DMS53 treated with DMSO at 0.1 percent for 48 hours (cell line): ENCODE measurements around the gene KCTD18.

Source experiments
- DNase-seq: peaks from one replicate; lab custom pipeline; 2025; ENCODE audit not compliant: unreplicated experiment; lab: John Stamatoyannopoulos, UW

Gene KCTD18

GRCh38 chr2:200486529-200486928, 23.3 kb downstream of the KCTD18 start:
- no peak for DNase-seq

GRCh38 chr2:200484934-200485333, 24.9 kb downstream of the KCTD18 start:
- DNase-seq = no peak

GRCh38 chr2:200483729-200484198, 26.1 kb downstream of the KCTD18 start:
- peak; percentile 36 for DNase-seq

GRCh38 chr2:200482194-200482593, 27.7 kb downstream of the KCTD18 start:
- DNase-seq = no peak

GRCh38 chr2:200479692-200480265, 30.1 kb downstream of the KCTD18 start:
- no peak for DNase-seq

GRCh38 chr2:200477667-200478131, 32.2 kb downstream of the KCTD18 start:
- no peak for DNase-seq

- DNase-seq = no peak
Observed at GRCh38 chr2:200476836-200477235, 33.0 kb downstream of the KCTD18 start.

GRCh38 chr2:200475795-200476194, 34.1 kb downstream of the KCTD18 start:
- no peak for DNase-seq

- DNase-seq = no peak
Observed at GRCh38 chr2:200472853-200473464, 36.9 kb downstream of the KCTD18 start.

- no peak for DNase-seq
Observed at GRCh38 chr2:200471928-200472645, 37.8 kb downstream of the KCTD18 start.

GRCh38 chr2:200471324-200471848, 38.5 kb downstream of the KCTD18 start:
- no peak for DNase-seq

- DNase-seq = no peak
Observed at GRCh38 chr2:200470230-200470629, 39.6 kb downstream of the KCTD18 start.

- DNase-seq = no peak
Observed at GRCh38 chr2:200469708-200470211, 40.1 kb downstream of the KCTD18 start.

GRCh38 chr2:200467806-200468681, 41.8 kb downstream of the KCTD18 start:
- DNase-seq = no peak

- no peak for DNase-seq
Observed at GRCh38 chr2:200466425-200467418, 43.1 kb downstream of the KCTD18 start.

- DNase-seq = no peak
Observed at GRCh38 chr2:200463452-200463851, 46.4 kb downstream of the KCTD18 start.

- no peak for DNase-seq
Observed at GRCh38 chr2:200461846-200462710, 47.8 kb downstream of the KCTD18 start.

GRCh38 chr2:200459101-200459500, 50.8 kb downstream of the KCTD18 start:
- no peak for DNase-seq

- DNase-seq = no peak
Observed at GRCh38 chr2:200456567-200456966, 53.3 kb downstream of the KCTD18 start.
